Measurements from ENCODE around the gene FFAR3.
"Not testable (repeated sequence)": the region's sequence is repeated elsewhere in the genome, so short reads cannot be mapped to it uniquely, and the experiment has no call there.

Gene FFAR3

DNA sequence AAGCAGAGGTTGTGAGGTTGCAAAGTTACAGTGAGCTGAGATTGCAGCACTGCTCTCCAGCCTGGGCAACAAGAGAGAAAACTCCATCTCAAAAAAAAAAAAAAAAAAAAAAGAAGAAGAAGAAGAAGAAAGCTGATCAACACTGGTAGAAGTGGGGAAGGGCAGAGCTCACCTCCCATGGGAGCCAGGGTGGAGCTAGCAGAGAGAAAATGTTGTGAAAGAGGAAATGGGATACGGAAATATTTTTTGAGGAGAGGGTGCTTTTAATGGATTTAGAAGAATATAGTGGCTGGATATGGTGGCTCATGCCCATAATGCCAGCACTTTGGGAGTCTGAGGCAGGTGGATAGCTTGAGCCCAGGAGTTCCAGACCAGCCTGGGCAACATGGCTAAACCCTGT, 19.4 kb downstream of the FFAR3 start:
- no peak for DNase-seq (ENCODE audit: low spot score)

DNA sequence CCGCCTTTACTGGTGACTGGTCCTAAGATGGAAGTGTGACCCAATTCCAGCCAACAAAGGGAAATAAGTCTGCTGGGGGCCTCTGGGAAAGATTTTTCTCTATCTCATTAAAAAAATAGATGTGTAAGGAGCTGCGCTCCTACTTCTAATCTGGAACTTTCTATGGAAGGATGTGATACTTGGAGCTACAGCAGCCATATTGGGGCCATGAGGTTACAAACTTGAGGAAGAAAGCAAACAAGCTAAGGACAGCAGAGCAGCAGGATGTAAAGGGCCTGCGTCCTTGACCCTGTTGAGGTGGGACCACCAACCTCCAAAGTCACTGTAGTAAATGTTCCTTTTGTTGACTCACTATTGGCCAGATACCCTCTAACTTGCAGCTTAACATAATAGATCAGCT, 20.1 kb downstream of the FFAR3 start:
- DNase-seq (ENCODE audit: low spot score), result no peak

DNA sequence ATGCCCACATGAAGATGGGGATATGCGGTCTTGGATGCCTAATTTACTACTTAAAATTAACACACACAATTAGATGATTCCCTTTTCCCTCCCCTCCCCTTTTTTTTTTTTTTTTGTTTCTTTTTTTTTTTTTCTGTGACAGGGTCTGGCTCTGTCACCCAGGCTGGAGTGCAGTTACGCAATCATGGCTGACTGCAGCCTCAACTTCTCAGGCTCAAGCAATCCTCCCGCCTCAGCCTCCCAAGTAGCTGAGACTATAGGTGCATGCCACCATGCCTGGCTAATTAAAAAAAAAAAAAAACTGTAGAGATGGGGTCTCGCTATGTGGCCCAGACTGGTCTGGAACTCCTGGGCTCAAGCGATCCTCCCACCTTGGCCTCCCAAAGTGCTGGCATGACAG, 21.3 kb downstream of the FFAR3 start:
- not testable (repeated sequence) for DNase-seq (ENCODE audit: low spot score)

DNA sequence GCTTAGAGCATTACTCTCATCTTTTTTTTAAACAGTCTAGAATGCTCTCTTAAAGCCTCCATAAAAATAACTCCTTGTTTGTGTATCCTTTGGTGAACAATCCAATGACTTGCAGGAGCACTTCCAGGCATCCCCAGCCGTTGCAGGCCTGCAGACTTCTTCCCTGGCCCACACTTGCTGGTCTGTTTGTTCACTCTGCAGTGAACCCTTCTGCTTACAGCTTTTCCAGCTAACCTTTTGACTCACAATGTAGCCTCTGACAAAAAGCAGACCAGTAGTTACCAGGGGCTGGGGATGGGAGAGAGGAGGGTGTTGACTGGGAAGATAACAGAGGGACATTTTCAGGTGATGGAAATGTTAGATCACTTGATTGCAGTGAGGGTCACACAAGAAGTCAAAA, 21.7 kb downstream of the FFAR3 start:
- DNase-seq (ENCODE audit: low spot score), result no peak

DNA sequence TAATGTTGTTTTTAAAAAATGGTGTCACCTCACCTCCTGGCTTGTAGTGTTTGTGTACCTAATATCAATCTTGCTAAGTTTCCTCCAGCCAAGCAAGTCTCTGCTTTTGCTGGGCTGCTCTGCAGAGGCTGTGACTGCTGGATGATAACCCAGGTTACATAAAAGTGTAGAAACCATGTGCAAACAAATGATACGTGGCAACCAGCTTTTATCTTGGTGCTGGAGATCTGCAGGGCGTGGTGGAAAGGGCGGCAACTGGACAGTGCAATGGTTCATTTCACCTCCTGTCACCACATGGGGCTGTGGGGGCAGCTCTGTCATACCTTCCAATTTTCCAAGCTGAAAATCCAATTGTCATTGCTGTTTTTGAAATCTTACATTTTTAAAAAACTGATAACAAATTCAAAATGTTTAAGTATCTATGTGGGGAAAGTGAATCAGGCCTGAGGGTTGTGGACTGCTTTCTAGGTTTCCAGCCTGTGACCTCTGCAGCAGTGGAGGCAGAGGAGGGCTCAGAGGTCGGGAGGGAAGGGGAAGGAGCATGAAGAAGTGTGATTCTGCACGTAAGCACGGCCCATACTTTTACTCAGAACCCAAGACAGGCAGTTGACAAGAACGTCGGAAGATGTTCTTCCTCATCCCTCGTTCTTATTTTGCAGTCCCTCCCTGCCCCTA, 22.3 kb downstream of the FFAR3 start:
- DNase-seq (ENCODE audit: low spot score), result no peak

DNA sequence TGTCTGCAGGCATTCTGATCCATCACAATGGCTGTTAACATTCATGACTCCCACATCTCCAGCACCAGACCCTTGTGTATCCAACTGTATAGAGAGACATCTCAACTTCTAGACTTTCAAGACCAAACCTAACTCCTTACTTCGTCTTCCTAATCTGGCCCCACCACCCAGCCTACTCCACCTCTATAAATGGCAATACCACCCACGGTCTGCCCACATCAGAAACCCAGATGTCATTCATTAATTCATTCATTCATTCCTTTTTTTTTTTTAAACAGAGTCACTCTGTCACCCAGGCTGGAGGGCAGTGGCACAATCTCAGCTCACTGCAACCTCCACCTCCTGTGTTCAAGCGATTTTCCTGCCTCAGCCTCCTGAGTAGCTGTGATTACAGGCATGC, 23.1 kb downstream of the FFAR3 start:
- DNase-seq (ENCODE audit: low spot score), result no peak

DNA sequence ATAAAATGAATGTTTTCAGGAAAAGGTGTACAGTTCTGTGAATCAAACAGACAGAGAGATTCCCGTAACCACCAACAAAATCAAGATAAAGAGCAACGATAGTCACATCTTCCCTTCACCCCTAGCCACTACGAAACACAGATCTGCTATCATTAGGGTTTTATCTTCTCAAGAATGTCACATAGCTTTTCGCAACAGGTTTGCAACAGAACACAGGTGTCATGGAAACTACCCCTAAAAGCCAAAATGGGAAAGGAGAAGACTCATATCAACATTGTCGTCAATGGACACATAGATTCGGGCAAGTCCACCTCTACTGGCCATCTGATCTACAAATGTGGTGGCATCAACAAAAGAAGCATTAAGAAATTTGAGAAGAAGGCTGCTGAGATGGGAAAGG, 23.7 kb downstream of the FFAR3 start:
- no peak for DNase-seq (ENCODE audit: low spot score)

DNA sequence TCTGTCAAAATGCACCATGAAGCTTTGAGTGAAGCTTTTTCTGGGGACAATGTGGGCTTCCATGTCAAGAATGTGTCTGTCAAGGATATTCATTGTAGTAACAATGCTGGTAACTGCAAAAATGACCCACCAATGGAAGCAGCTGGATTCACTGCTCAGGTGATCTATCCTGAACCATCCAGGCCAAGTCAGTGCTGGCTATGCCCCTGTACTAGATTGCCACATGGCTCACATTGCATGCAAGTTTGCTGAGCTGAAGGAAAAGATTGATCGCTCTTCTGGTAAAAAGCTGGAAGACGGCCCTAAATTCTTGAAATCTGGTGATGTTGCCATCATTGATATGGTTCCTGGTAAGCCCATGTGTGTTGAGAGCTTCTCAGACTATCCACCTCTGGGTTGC, 25.3 kb downstream of the FFAR3 start:
- DNase-seq (ENCODE audit: low spot score), result no peak

DNA sequence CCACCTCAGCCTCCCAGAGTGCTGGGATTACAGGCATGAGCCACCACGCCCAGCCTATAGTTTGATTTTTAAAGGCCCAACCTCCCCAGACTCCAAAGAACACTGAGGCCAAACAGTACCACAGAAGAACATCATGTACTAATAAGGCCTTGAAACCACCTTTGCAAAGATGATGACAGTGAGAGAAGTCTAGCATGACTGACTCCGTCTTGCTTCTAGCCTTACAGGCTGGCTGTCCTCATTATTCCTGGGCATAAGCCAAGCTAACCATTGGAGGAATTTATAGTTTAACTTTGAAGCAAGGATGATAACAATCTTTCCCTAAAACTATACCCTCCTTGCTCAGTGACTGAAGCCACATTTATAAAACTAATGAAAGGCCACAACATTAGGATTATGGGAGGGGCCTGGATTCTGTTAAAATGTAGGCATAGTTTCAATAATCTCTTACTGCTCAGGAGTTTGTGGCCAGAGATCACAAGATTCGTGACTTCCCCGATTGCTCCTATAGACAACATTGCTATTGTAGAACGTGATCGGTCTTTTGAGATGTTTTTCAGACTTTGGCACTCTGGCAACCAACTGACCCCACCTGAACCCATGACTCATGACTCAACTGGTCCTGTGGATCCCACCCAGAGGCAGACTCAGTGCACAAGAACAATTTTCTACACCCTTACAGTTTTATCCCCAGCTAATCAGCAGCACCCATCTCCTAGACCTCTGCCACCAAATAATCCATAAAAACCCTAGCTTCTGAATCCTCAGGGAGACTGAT, 30.2 kb downstream of the FFAR3 start:
- DNase-seq (ENCODE audit: low spot score), result peak; percentile 68

DNA sequence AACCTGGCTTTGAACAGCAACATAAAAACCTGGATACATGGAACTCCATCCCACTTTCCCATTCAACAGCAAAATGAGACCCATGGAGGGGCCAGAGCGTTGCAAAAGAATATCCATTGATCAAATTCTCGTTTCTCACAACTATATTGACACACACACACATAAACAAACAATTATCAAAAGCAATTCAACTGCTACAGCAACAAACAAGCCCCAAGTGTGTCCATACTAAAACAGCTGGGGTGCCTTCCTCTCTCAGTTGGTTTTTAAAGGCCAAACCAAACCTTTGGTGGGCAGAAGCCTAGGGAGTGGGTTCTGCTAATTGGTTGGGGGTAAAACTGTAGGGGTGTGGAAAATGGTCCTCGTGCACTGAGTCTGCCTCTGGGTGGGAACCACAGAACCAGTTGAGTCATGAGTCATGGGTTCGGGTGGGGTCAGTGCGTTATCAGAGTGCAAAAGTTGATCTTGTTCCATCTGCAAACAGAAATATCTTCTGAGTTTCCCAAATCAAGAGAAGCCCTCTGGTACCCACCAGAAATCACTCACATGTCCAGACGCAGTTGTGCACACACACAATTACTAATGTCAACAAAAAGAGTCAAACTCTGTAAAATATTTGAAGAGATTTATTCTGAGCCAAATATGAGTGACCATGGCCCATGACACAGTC, 31.1 kb downstream of the FFAR3 start:
- peak; percentile 41 for DNase-seq (ENCODE audit: low spot score)

DNA sequence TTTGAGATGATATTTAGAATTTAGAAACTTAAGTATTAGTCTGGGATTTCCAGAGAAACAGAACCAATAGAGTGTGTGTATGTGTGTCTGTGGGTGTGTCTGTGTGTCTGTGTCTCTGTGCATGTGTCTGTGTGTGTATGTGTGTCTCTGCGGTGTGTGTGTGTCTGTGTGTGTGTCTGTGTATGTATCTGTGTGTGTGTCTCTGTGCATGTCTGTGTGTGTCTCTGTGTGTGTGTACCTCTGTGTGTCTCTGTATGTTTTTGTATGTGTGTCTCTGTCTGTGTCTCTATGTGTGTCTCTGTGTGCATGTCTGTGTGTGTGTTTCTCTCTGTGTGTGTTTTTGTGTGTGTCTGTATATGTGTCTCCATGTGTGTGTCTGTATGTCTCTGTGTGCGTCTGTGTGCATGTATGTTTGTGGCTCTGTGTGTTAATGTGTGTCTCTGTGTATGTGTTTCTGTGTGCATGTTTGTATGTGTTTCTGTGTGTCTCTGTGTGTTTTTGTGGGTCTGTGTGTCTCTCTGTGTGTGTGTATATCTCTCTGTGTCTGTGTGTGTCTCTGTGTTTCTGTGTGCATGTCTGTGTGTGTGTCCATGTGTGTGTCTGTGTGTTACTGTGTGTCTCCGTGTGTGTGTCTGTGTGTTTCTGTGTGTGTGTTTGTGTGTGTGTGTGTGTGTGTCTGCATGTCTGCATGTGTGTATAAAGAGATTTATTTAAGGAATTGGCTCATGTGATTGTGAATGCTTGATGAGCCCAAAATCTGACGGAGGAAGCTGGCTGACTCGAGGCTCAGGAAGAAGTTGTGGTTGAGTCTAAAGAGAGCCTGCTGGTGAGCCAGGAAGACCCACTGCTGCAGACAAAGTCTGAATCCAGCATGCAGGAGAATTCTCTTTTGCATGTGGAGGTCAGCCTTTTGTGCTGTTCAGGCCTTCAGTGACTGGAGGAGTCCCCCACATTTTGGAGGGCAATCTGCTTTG, 34.8 kb downstream of the FFAR3 start:
- DNase-seq (ENCODE audit: low spot score), result no peak

DNA sequence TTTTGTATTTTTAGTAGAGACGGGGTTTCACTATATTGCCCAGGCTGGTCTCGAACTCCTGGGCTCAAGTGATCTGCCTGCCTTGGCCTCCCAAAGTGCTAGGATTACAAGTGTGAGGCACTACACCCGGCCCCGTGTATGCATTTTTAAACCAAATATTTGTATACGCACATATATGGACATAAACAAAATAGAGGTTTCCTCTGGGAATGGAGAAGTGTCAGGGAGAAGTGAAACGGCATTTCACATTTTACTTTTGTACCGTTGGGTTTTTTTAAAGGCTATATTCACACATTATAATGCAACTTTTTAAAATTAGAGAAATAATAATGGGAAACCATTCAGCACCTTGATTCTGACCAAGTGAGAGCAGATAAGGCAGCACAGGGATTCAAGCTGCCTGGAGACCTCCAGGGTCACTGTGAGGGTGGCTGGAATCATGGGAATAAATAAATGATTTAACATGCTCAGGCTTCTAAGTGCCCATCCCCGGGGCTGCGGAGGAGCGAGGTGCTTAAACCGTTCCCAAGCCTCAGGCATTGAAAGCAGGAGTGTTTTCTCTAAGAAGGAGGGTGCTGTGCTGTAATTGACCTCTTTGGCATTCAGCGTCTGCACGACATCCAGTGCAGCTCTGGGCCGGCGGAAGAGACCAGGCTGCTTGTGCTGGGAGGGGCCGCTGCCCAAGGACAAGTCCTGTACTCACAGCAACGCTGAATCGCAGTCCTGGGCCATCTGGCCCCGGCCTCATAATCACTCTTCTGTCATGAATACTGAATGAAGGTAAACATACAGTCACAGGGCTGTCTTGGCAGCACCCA, 37.3 kb downstream of the FFAR3 start:
- no peak for DNase-seq (ENCODE audit: low spot score)

DNA sequence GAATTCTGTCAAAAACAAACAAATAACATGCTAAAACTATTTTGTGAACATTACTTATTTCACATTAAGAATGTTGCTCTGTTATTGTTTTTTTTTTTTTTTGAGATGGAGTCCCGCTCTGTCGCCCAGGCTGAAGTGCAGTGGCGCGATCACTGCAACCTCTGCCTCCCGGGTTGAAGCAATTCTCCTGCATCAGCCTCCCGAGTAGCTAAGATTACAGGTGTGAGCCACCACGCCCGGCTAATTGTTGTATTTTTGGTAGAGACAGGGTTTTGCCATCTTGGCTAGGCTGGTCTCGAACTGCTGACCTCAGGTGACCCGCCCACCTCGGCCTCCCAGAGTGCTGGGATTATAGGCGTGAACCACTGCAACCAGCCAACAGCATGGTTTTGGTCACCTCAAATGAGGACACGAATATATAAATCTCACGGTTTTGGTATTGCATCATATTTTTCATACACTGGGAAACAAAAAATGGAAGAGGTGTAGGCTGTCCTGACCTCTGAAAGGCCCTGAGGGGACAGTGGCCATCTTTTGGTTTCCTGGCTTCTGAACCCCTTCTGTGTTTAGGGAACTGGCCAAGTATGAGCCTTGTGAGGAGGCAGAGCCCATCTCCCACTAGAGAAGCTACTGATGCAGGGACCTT, 38.1 kb downstream of the FFAR3 start:
- DNase-seq (ENCODE audit: low spot score), result no peak

DNA sequence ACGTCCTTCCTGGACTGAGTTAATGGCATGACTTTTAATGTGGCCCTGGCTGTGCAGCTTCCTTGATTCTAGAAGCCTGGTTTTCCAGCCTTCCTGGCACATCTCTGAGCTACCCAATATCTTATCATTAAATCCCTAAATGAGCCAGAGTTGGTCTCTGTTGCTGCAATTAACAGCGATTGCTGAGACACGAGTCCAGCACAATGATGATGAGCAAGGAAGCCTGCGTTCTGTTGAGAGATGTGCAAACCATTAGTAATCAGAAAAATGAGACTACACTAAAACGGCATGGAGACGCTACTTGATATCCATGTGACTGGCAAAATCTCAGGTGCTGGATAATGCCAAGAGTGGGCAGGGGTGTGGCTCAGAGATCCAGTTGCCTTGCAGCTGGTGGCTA, 38.8 kb downstream of the FFAR3 start:
- DNase-seq (ENCODE audit: low spot score), result no peak

DNA sequence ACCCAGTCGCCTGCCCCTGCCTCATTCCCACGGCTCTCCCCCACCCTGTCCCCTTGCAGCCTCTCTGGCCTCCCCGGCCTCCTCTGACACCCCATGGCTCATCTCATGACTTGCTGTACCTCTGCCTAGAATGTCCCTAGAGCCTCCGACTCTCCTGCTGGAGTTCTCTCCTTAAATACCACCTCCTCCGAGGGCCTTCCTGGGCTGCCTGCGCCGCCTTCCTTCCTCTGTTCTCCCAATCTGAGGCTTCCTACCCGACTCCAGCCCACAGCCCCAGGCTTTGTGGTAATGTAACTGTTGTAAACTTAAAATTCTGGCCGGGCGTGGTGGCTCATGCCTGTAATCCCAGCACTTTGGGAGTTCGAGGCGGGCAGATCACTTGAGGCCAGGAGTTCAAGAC, 40.3 kb downstream of the FFAR3 start:
- no peak for DNase-seq (ENCODE audit: low spot score)

DNA sequence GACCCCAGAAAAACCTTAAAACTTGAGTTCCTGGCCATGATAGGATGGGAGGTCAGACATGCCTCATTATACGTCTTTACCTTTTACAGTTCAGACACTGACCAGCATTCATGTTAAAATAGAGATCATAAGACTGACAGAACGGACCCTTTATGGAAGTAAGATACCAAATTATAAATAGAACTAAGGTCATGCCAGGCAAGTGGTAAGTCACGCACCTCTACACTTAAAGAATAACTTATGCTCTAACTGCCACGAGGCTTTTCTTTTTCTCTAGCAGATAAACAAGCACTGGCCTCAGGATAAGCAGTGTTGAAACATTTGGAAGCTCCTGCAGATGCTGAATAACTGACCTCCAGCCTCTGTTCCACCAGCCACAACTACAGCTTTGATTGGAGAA, 41.0 kb downstream of the FFAR3 start:
- no peak for DNase-seq (ENCODE audit: low spot score)

DNA sequence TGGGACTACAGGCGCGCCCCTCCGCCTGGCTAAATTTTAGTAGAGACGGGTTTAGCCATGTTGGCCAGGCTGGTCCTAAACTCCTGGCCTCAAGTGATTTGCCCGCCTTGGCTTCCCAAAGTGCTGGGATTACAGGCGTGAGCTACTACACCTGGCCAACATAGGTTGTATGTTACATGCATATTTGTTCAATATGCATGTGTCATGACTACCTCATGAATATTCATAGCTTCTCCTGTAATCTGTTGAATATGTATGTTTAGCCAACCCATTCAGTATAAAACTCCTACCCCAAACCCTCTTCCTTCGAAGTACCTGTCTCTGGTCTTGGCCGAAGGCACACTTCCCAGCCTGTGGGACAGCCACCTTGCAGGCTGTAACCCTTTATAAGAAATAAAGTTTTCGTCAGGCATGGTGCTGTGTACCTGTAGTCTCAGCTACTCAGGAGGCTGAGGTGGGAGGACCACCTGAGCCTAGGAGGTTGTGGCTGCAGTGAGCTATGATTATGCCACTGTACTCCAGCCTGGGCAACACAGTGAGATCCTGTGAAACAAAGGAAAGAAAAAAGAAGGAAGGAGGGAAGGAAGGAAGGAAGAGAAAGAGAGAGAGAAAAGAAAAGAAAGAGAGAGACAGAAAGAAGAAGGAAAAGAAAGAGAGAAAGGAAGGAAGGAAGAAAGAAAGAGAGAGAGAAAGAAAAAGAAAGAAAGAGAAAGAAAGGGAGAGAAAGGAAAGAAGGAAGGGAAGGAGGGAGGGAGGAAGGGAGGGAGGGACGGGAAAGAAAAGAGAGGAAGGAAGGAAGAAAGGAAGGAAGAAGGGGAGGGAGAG, 41.9 kb downstream of the FFAR3 start:
- no peak for DNase-seq (ENCODE audit: low spot score)

DNA sequence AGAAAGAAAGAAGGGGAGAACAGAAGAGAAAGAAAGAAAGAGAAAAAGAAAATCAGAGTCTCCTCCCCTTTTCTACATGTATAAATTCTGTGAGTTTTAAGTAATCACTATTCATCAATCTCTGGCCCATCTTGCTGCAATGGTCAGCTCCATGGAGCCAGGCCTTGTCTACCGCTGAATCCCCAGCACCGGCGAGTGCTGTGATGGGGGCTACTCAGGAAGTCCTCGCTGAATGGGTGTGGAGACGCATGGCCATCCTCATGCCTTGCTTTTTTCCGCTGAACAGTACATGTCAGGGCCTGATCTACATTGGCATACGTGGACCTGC, 42.5 kb downstream of the FFAR3 start:
- DNase-seq (ENCODE audit: low spot score), result no peak

DNA sequence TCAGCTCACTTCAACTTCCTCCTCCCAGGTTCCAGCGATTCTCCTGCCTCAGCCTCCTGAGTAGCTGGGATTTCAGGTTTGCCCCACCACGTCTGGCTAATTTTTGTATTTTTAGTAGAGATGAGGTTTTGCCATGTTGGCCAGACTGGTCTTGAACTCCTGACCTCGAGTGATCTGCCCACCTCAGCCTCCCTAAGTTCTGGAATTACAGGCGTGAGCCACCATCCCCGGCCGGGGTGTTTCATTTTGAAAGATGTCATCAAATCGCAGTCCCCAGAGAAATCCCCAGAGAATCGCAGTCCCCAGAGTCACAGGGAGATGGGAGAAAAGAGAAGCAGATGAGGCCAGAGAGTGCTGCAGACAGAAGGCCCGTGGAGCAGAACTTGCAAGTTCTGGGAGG, 43.2 kb downstream of the FFAR3 start:
- not testable (repeated sequence) for DNase-seq (ENCODE audit: low spot score)
